Vagina (tissue), 2 donors: ENCODE measurements around the gene SIPA1L3. TPM values are rescaled to one million over a fixed set of nuclear protein-coding genes. Genes with fewer than 3 reads are reported as not detected.

Source experiments
- DNase-seq, 2 donors: peaks; one replicate each; pipeline ENCODE4 v3.0.0-alpha.2; 2017; ENCODE audit errors: extremely low spot score in 2 of 2
- H3K27ac ChIP-seq: fragments of 200-600 bp; sonication (generic); one replicate; pipeline ENCODE4 v1.5.1; 2019
- H3K27me3 ChIP-seq: fragments of 200-600 bp; sonication (generic); one replicate; pipeline ENCODE4 v1.5.1; 2019
- H3K36me3 ChIP-seq, 2 donors: fragments of 200-600 bp; sonication (generic); one replicate each; pipeline ENCODE4 v1.5.1; 2017 to 2019
- H3K4me1 ChIP-seq: fragments of 200-600 bp; sonication (generic); one replicate; pipeline ENCODE4 v1.5.1; 2019
- H3K4me3 ChIP-seq, 2 donors: fragments of 200-600 bp; sonication (generic); 1 replicate in 1 of 2; 2 replicates in 1 of 2; pipeline ENCODE4 v1.5.1; 2016 to 2019
- H3K9me3 ChIP-seq: fragments of 200-600 bp; sonication (generic); one replicate; pipeline ENCODE4 v1.5.1; 2019
- CTCF ChIP-seq, 3 experiments: fragments of 450-650 bp in 2 of 3; fragments of 200-600 bp in 1 of 3; sonication (generic) in 1 of 3; IDR thresholded peaks; one replicate each; pipeline ENCODE4 v1.5.1; 2017 to 2019; ENCODE audit warnings: antibody characterized with exemption in 3 of 3, mild to moderate bottlenecking in 2 of 3, moderate library complexity in 2 of 3
- POLR2A ChIP-seq, 2 donors: fragments of 450-650 bp; IDR thresholded peaks; one replicate each; pipeline ENCODE4 v1.6.1; 2017; ENCODE audit warnings: antibody characterized with exemption in 2 of 2, mild to moderate bottlenecking in 2 of 2, moderate library complexity in 2 of 2
- POLR2AphosphoS5 ChIP-seq, 2 donors: sonication (generic); formaldehyde crosslinking; IDR thresholded peaks; one replicate each; pipeline ENCODE4 v1.9.0; 2017; ENCODE audit warnings: antibody characterized with exemption in 2 of 2, mild to moderate bottlenecking in 2 of 2, low read depth in 1 of 2; ENCODE audit not compliant: insufficient read depth in 1 of 2
- intact Hi-C: fragments of 100-400 bp; cut with DNase I; formaldehyde crosslinking; loops from one replicate; pipeline ENCODE4 v1.15.1; 2023
- total RNA-seq: library from RNA; depleted of rRNA; stranded (reverse); fragments of >200 nt; gene quantifications from one replicate; pipeline ENCODE4 v1.2.3, GENCODE V29; 2016

SIPA1L3 gene
- total RNA-seq, 1 donor from 2014 or later, result 13.0 TPM

GRCh38 chr19:38134540-38135149 is 227.6 kb downstream of the SIPA1L3 start:
- Histone ChIP-seq H3K9me3 (no peaks in the 10 kb centered on the region), H3K4me3 (no peak overlapping the region), H3K27ac (no peak overlapping the region), H3K27me3 (no peaks in the 10 kb centered on the region), H3K36me3 (no peaks in the 10 kb centered on the region), H3K4me1 (no peaks in the 10 kb centered on the region)
- no peak for TF ChIP-seq POLR2A (IDR thresholded peaks at IDR 0.05)
- no peak for DNase-seq
- intact Hi-C loops, result no loop called here

- no peaks in the 10 kb centered on the region for H3K27me3 ChIP-seq
- no peaks in the 10 kb centered on the region for H3K4me1 ChIP-seq
- no peaks in the 10 kb centered on the region for H3K36me3 ChIP-seq
- H3K27ac ChIP-seq, result no peak overlapping the region
- no peak for TF ChIP-seq CTCF (IDR thresholded peaks at IDR 0.05)
- no peak for TF ChIP-seq POLR2AphosphoS5 (IDR thresholded peaks at IDR 0.05; ENCODE audit: insufficient read depth in 1 of 2, low read depth in 1 of 2)
- no peak for TF ChIP-seq POLR2A (IDR thresholded peaks at IDR 0.05)
- DNase-seq, result no peak
- no peaks in the 10 kb centered on the region for H3K9me3 ChIP-seq
- no peak overlapping the region for H3K4me3 ChIP-seq
- intact Hi-C loops, result no loop called here
These were observed 228.4 kb downstream of the SIPA1L3 start for GRCh38 chr19:38135150-38135998.

- no peak for DNase-seq
- no peak for TF ChIP-seq POLR2AphosphoS5 (IDR thresholded peaks at IDR 0.05; ENCODE audit: insufficient read depth in 1 of 2, low read depth in 1 of 2)
- no peak for TF ChIP-seq CTCF (IDR thresholded peaks at IDR 0.05)
- no peak for TF ChIP-seq POLR2A (IDR thresholded peaks at IDR 0.05)
- Histone ChIP-seq H3K27me3 (no peaks in the 10 kb centered on the region), H3K4me1 (no peaks in the 10 kb centered on the region), H3K27ac (no peak overlapping the region), H3K9me3 (no peaks in the 10 kb centered on the region), H3K4me3 (no peak overlapping the region), H3K36me3 (no peaks in the 10 kb centered on the region)
- intact Hi-C loops, result no loop called here
These were observed 232.1 kb downstream of the SIPA1L3 start for GRCh38 chr19:38139122-38139521.

- DNase-seq, result no peak
- Histone ChIP-seq H3K9me3 (no peaks in the 10 kb centered on the region), H3K4me3 (no peak overlapping the region), H3K27me3 (no peaks in the 10 kb centered on the region), H3K36me3 (no peaks in the 10 kb centered on the region), H3K4me1 (peaks cover 13% of the 10 kb centered on the region), H3K27ac (no peak overlapping the region)
- intact Hi-C loops, result no loop called here
- no peak for TF ChIP-seq CTCF (IDR thresholded peaks at IDR 0.05)
- no peak for TF ChIP-seq POLR2AphosphoS5 (IDR thresholded peaks at IDR 0.05; ENCODE audit: insufficient read depth in 1 of 2, low read depth in 1 of 2)
- no peak for TF ChIP-seq POLR2A (IDR thresholded peaks at IDR 0.05)
These were observed 234.1 kb downstream of the SIPA1L3 start for GRCh38 chr19:38141108-38141507.

GRCh38 chr19:38142176-38143035 is 235.4 kb downstream of the SIPA1L3 start:
- intact Hi-C loops, result no loop called here
- no peaks in the 10 kb centered on the region for H3K36me3 ChIP-seq
- DNase-seq, result no peak

More at GRCh38 chr19:38142176-38143035, 235.4 kb downstream of the SIPA1L3 start:
- H3K4me3 ChIP-seq, result no peak overlapping the region
- H3K9me3 ChIP-seq, result no peaks in the 10 kb centered on the region
- peak overlapping the region; percentile 36 for H3K27ac ChIP-seq
- no peaks in the 10 kb centered on the region for H3K27me3 ChIP-seq
- peaks cover 14% of the 10 kb centered on the region for H3K4me1 ChIP-seq
- TF ChIP-seq POLR2AphosphoS5 (IDR thresholded peaks at IDR 0.05; ENCODE audit: insufficient read depth in 1 of 2, low read depth in 1 of 2) (no peak), CTCF (IDR thresholded peaks at IDR 0.05) (peak; percentile 54 to 65 (median 55))
